Calu3 (cell line): ENCODE data around the gene SHROOM3. TPM values are rescaled to one million over a fixed set of nuclear protein-coding genes. Genes with fewer than 3 reads are reported as not detected.

ENCODE experiments used
- BruUV-seq: library from RNA; stranded (reverse); fragments of 400-500 nt; replicated peaks from 2 replicates; lab custom pipeline; 2021; lab: Mats Ljungman, UMichigan
- CTCF ChIA-PET: fragments of 300-600 bp; sonication (Branson Sonifier 250); formaldehyde crosslinking; loops from one replicate; lab custom pipeline; 2022; ENCODE audit warnings: antibody characterized with exemption; lab: Charles Lee
- DNase-seq: peaks from one replicate; pipeline ENCODE4 v3.0.0; 2022
- H3K27ac Mint-ChIP-seq: one replicate; pipeline ENCODE4 v1.8.0; 2022; ENCODE audit warnings: mixed read lengths; ENCODE audit not compliant: unreplicated experiment
- H3K27me3 Mint-ChIP-seq: one replicate; pipeline ENCODE4 v1.8.0; 2022; ENCODE audit warnings: mixed read lengths; ENCODE audit not compliant: unreplicated experiment
- H3K36me3 Mint-ChIP-seq: one replicate; pipeline ENCODE4 v1.8.0; 2022; ENCODE audit warnings: mild to moderate bottlenecking, moderate library complexity, mixed read lengths; ENCODE audit not compliant: insufficient read depth, unreplicated experiment
- H3K4me1 Mint-ChIP-seq: one replicate; pipeline ENCODE4 v1.8.0; 2022; ENCODE audit warnings: mild to moderate bottlenecking, low read depth, mixed read lengths; ENCODE audit not compliant: unreplicated experiment
- H3K4me3 Mint-ChIP-seq: one replicate; pipeline ENCODE4 v1.8.0; 2022; ENCODE audit warnings: mild to moderate bottlenecking, low read depth, moderate library complexity, mixed read lengths; ENCODE audit not compliant: unreplicated experiment
- H3K9me3 Mint-ChIP-seq: one replicate; pipeline ENCODE4 v1.8.0; 2022; ENCODE audit warnings: low read depth, mixed read lengths; ENCODE audit not compliant: unreplicated experiment
- CTCF ChIP-seq: fragments of 200-600 bp; IDR thresholded peaks from one replicate; pipeline ENCODE4 v1.8.0; 2022; ENCODE audit warnings: antibody characterized with exemption; ENCODE audit not compliant: unreplicated experiment
- intact Hi-C: fragments of 100-400 bp; cut with micrococcal nuclease; formaldehyde crosslinking; loops from one replicate; pipeline ENCODE4 v1.10.0; 2022; ENCODE audit not compliant: unreplicated experiment
- total RNA-seq: library from RNA; stranded (reverse); gene quantifications from 2 replicates; pipeline ENCODE4 v1.2.3, GENCODE V29; 2022

SHROOM3 gene
- total RNA-seq, 1 experiment from 2014 or later, result 114 TPM

- intact Hi-C loops, result loop anchor here (10.0 kb wide), 1 partner anchor 167 kb away; no protein-coding TSS in a partner anchor
- no peak overlapping the region for H3K4me3 Mint-ChIP-seq
- H3K9me3 Mint-ChIP-seq, result no peaks in the 10 kb centered on the region
- TF ChIP-seq CTCF, result no peak
- CTCF ChIA-PET, result no interaction called here
- peaks cover 42% of the 10 kb centered on the region for H3K36me3 Mint-ChIP-seq
- H3K27me3 Mint-ChIP-seq, result no peaks in the 10 kb centered on the region
- no peak for DNase-seq
- H3K27ac Mint-ChIP-seq, result peak overlapping the region; percentile 23
- BruUV-seq, result no TSS peak
- no peaks in the 10 kb centered on the region for H3K4me1 Mint-ChIP-seq
Observed at GRCh38 chr4:76787898-76788297, 352.9 kb downstream of the SHROOM3 start.

GRCh38 chr4:76790377-76790776, 355.3 kb downstream of the SHROOM3 start:
- Mint-ChIP-seq H3K36me3 (peaks cover 28% of the 10 kb centered on the region), H3K27me3 (no peaks in the 10 kb centered on the region), H3K4me1 (no peaks in the 10 kb centered on the region), H3K9me3 (no peaks in the 10 kb centered on the region), H3K27ac (peak overlapping the region; percentile 29), H3K4me3 (no peak overlapping the region)
- DNase-seq, result no peak
- intact Hi-C loops, result no loop called here
- no TSS peak for BruUV-seq
- no peak for TF ChIP-seq CTCF
- CTCF ChIA-PET, result no interaction called here

- intact Hi-C loops, result no loop called here
- BruUV-seq, result no TSS peak
- DNase-seq, result no peak
- CTCF ChIA-PET, result no interaction called here
- Mint-ChIP-seq H3K9me3 (no peaks in the 10 kb centered on the region), H3K27me3 (no peaks in the 10 kb centered on the region), H3K4me1 (no peaks in the 10 kb centered on the region), H3K36me3 (peaks cover 20% of the 10 kb centered on the region), H3K27ac (no peak overlapping the region), H3K4me3 (no peak overlapping the region)
- TF ChIP-seq CTCF, result no peak
Observed at GRCh38 chr4:76791479-76791878, 356.4 kb downstream of the SHROOM3 start.

GRCh38 chr4:76792418-76792817, 357.4 kb downstream of the SHROOM3 start:
- no TSS peak for BruUV-seq
- Mint-ChIP-seq H3K27me3 (no peaks in the 10 kb centered on the region), H3K9me3 (no peaks in the 10 kb centered on the region), H3K4me3 (no peak overlapping the region), H3K36me3 (peaks cover 21% of the 10 kb centered on the region), H3K27ac (no peak overlapping the region), H3K4me1 (no peaks in the 10 kb centered on the region)
- DNase-seq, result no peak
- intact Hi-C loops, result no loop called here
- TF ChIP-seq CTCF, result no peak
- CTCF ChIA-PET, result no interaction called here
